ENCODE results near the gene ADAMTS20.

GRCh38 chr12:43480591-43480990, 71.4 kb downstream of the ADAMTS20 start:
- TF ChIP-seq CTCF (IDR thresholded peaks at IDR 0.05) (no peak), POLR2A (IDR thresholded peaks at IDR 0.05) (no peak)

Data from esophagus squamous epithelium (tissue), 4 donors.